Upper lobe of right lung (tissue), 1 donor: ENCODE measurements around the gene CTXND1. TPM values are rescaled to one million over a fixed set of nuclear protein-coding genes. Genes with fewer than 3 reads are reported as not detected.

Source experiments
- ATAC-seq: fragments of 200-7000 bp; cut with Tn5 transposase; one replicate; pipeline ENCODE4 v1.9.1; 2020; ENCODE audit warnings: mild to moderate bottlenecking, moderate library complexity
- DNase-seq: peaks from one replicate; pipeline ENCODE4 v3.0.0-alpha.2; 2020
- H3K27ac ChIP-seq: fragments of 200-600 bp; one replicate; pipeline ENCODE4 v1.8.0; 2022
- H3K27me3 ChIP-seq: fragments of 200-600 bp; one replicate; pipeline ENCODE4 v1.8.0; 2022; ENCODE audit warnings: mild to moderate bottlenecking
- H3K36me3 ChIP-seq: fragments of 200-600 bp; one replicate; pipeline ENCODE4 v1.8.0; 2022
- H3K4me1 ChIP-seq: fragments of 200-600 bp; one replicate; pipeline ENCODE4 v1.8.0; 2022
- H3K4me3 ChIP-seq: fragments of 200-600 bp; one replicate; pipeline ENCODE4 v1.8.0; 2022; ENCODE audit warnings: mild to moderate bottlenecking
- H3K9me3 ChIP-seq: fragments of 200-600 bp; one replicate; pipeline ENCODE4 v1.8.0; 2022
- CTCF ChIP-seq: fragments of 200-600 bp; IDR thresholded peaks from one replicate; pipeline ENCODE4 v1.8.0; 2022; ENCODE audit warnings: antibody characterized with exemption
- intact Hi-C: fragments of 100-400 bp; cut with DNase I; formaldehyde crosslinking; loops from one replicate; pipeline ENCODE4 v1.11.0; 2022
- total RNA-seq: library from RNA; stranded (reverse); fragmentation: NEBNext Ultra II Directional; extraction: Animal tissue kit (Norgen Biotek cat#: 25700); gene quantifications from one replicate; pipeline ENCODE4 v1.2.1, GENCODE V29; 2021
- donor health status: DM: no; HTN: yes; CAD: no; lungs with severe emphysema.

CTXND1 gene
- total RNA-seq, 1 donor from 2014 or later: 1.9 TPM

DNA sequence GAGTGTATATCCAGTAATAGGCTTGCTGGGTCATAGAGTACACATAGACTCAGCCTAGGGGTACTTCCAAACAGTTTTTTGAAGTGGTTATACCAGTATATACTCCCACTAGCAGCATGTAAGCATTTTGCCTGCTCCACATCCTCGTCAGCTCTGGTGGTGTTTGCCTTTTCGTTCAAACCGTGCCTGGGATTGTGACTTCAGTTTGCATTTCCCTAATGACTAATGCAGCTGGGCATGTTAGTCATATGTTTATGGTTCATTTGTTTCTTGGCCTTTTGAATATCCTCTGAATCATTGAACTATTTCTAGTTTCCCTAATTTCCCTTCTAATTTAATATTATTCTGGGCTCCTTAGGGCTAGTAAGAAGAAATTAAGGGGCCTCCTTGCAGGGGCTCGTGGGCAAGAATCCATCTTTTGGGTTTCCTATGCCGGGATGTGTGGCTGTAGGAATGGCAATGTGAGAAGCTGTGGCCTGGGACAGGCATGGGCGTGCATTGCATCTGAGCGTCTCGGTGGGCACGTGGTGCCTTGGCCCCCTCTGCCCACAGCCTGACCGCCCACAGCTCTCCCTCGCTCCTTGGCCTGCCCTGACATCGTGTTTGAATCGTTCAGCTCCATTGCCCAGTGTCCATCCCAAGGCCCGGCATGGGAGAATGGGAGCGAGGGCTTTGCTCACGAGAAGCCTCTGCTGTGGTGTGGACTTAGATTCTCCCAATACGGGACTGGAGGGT lies 72.8 kb downstream of the CTXND1 start:
- intact Hi-C loops: no loop called here
- H3K4me1 ChIP-seq: no peaks in the 10 kb centered on the region
- TF ChIP-seq CTCF: no peak
- H3K27ac ChIP-seq: no peak overlapping the region
- ATAC-seq (no peak), DNase-seq (no peak)
- no peaks in the 10 kb centered on the region for H3K27me3 ChIP-seq
- H3K9me3 ChIP-seq: no peaks in the 10 kb centered on the region
- H3K36me3 ChIP-seq: peaks cover 47% of the 10 kb centered on the region
- no peak overlapping the region for H3K4me3 ChIP-seq

- H3K4me1 ChIP-seq: no peaks in the 10 kb centered on the region
- no peaks in the 10 kb centered on the region for H3K27me3 ChIP-seq
- ATAC-seq: no peak
- no peaks in the 10 kb centered on the region for H3K9me3 ChIP-seq
- intact Hi-C loops: no loop called here
- H3K4me3 ChIP-seq: no peak overlapping the region
- no peak for DNase-seq
- no peak overlapping the region for H3K27ac ChIP-seq
- peaks cover 35% of the 10 kb centered on the region for H3K36me3 ChIP-seq
- no peak for TF ChIP-seq CTCF
These were observed 74.9 kb downstream of the CTXND1 start for GRCh38 chr15:80177156-80177555.

DNA sequence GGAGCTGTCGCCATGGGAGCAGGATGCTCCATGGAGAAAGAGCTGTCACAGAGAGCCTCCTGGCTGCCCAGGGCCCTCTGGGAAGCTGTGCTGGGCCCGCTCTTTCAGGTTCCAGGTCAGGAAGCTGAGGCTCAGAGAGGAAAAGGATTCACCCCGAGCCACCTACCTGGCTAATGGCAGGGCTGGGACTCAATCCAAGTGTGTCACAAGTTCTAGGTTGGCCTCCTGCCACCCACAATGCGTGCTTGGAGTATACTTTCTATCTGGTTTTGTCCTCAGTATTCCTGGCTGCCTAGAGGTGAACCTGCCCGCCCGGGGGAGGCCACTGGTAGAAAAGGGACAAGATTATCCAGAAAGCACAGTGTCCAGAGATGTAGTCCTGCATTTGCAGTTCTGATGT lies 75.6 kb downstream of the CTXND1 start:
- intact Hi-C loops: no loop called here
- TF ChIP-seq CTCF: no peak
- Histone ChIP-seq H3K4me1 (no peaks in the 10 kb centered on the region), H3K27me3 (no peaks in the 10 kb centered on the region), H3K9me3 (no peaks in the 10 kb centered on the region), H3K36me3 (peaks cover 35% of the 10 kb centered on the region), H3K27ac (no peak overlapping the region), H3K4me3 (no peak overlapping the region)
- DNase-seq (no peak), ATAC-seq (no peak)

GRCh38 chr15:80175436-80175835 lies 76.6 kb downstream of the CTXND1 start:
- no peak for DNase-seq
- Histone ChIP-seq H3K4me3 (no peak overlapping the region), H3K36me3 (peaks cover 26% of the 10 kb centered on the region), H3K27ac (no peak overlapping the region), H3K27me3 (no peaks in the 10 kb centered on the region), H3K9me3 (no peaks in the 10 kb centered on the region), H3K4me1 (no peaks in the 10 kb centered on the region)
- TF ChIP-seq CTCF: no peak
- no peak for ATAC-seq
- intact Hi-C loops: no loop called here

- no peak for DNase-seq
- intact Hi-C loops: no loop called here
- Histone ChIP-seq H3K27ac (no peak overlapping the region), H3K9me3 (no peaks in the 10 kb centered on the region), H3K4me3 (no peak overlapping the region), H3K4me1 (no peaks in the 10 kb centered on the region), H3K36me3 (peaks cover 18% of the 10 kb centered on the region), H3K27me3 (no peaks in the 10 kb centered on the region)
- ATAC-seq: no peak
- no peak for TF ChIP-seq CTCF
These were observed 77.8 kb downstream of the CTXND1 start for GRCh38 chr15:80174017-80174746.
